Measurements from ENCODE around the gene TRPV2. TPM values are rescaled to one million over a fixed set of nuclear protein-coding genes. Genes with fewer than 3 reads are reported as not detected.

TRPV2 gene
- total RNA-seq, 1 experiment from 2014 or later: 34.9 TPM

DNA sequence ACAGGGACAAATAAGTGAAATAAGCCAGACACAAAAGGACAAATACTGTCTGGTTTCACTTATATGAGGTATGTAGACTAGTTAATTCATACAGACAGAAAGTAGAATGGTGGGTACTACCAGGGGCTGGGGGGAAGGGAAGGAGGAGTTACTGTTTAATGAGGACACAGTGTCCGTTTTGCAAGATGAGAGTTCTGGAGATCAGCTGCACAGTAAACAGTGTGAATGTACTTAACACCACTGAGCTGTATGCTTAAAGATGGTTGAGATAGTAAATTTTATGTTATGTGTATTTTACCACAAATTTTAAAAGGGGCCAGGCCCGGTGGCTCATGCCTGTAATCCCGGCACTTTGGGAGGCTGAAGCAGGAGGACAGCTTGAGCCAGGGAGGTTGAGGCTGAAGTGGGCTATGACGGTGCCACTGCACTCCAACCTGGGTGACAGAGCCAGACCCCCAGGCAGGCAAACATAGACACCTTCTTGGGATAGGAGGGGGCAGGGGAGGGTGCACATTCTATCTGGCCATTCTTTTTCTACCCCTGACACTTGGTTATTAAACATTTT, 53.1 kb downstream of the TRPV2 start:
- intact Hi-C loops (cut with micrococcal nuclease; ENCODE audit: unreplicated experiment): no loop called here
- no peak for DNase-seq (ENCODE audit: low read depth, low spot score)
- ChIA-PET CTCF (no interaction called here), POLR2A (no interaction called here)
- ATAC-seq: no peak
- no TSS peak for BruUV-seq (replicated peaks)
- no peaks in the 10 kb centered on the region for H3K27me3 ChIP-seq (ENCODE audit: control insufficient read depth, insufficient read depth, low read length)
- H3K9me3 ChIP-seq (ENCODE audit: control insufficient read depth, insufficient read depth, low read depth, low read length): no peaks in the 10 kb centered on the region
- H3K27ac ChIP-seq (ENCODE audit: low read length): no peak overlapping the region
- in situ Hi-C loops (cut with HindIII; ENCODE audit: low pct_unique_long_range_greater_than_20kb, low sequenced_read_pairs): no loop called here
- H3K4me1 ChIP-seq (ENCODE audit: control insufficient read depth, insufficient read depth, low read length): no peaks in the 10 kb centered on the region; the same call in none of the 2 replicates
- H3K4me3 ChIP-seq (ENCODE audit: low read depth in 2 of 2, low read length in 2 of 2): no peak overlapping the region
- H3K36me3 ChIP-seq (ENCODE audit: control insufficient read depth, insufficient read depth, low read length): no peaks in the 10 kb centered on the region
- TF ChIP-seq, protein P1, sequence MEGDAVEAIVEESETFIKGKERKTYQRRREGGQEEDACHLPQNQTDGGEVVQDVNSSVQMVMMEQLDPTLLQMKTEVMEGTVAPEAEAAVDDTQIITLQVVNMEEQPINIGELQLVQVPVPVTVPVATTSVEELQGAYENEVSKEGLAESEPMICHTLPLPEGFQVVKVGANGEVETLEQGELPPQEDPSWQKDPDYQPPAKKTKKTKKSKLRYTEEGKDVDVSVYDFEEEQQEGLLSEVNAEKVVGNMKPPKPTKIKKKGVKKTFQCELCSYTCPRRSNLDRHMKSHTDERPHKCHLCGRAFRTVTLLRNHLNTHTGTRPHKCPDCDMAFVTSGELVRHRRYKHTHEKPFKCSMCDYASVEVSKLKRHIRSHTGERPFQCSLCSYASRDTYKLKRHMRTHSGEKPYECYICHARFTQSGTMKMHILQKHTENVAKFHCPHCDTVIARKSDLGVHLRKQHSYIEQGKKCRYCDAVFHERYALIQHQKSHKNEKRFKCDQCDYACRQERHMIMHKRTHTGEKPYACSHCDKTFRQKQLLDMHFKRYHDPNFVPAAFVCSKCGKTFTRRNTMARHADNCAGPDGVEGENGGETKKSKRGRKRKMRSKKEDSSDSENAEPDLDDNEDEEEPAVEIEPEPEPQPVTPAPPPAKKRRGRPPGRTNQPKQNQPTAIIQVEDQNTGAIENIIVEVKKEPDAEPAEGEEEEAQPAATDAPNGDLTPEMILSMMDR (IDR thresholded peaks at IDR 0.05): no peak
- TF ChIP-seq TCF7L2 (IDR thresholded peaks at IDR 0.05; ENCODE audit: low read depth, low read length) (no peak), POLR2AphosphoS5 (IDR thresholded peaks at IDR 0.05; ENCODE audit: low read depth, low read length) (no peak), SIN3A (IDR thresholded peaks at IDR 0.05; ENCODE audit: borderline replicate concordance, insufficient read depth, low read depth, low read length) (no peak)
- TF ChIP-seq, protein P2, sequence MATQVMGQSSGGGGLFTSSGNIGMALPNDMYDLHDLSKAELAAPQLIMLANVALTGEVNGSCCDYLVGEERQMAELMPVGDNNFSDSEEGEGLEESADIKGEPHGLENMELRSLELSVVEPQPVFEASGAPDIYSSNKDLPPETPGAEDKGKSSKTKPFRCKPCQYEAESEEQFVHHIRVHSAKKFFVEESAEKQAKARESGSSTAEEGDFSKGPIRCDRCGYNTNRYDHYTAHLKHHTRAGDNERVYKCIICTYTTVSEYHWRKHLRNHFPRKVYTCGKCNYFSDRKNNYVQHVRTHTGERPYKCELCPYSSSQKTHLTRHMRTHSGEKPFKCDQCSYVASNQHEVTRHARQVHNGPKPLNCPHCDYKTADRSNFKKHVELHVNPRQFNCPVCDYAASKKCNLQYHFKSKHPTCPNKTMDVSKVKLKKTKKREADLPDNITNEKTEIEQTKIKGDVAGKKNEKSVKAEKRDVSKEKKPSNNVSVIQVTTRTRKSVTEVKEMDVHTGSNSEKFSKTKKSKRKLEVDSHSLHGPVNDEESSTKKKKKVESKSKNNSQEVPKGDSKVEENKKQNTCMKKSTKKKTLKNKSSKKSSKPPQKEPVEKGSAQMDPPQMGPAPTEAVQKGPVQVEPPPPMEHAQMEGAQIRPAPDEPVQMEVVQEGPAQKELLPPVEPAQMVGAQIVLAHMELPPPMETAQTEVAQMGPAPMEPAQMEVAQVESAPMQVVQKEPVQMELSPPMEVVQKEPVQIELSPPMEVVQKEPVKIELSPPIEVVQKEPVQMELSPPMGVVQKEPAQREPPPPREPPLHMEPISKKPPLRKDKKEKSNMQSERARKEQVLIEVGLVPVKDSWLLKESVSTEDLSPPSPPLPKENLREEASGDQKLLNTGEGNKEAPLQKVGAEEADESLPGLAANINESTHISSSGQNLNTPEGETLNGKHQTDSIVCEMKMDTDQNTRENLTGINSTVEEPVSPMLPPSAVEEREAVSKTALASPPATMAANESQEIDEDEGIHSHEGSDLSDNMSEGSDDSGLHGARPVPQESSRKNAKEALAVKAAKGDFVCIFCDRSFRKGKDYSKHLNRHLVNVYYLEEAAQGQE (IDR thresholded peaks at IDR 0.05; ENCODE audit: insufficient read depth in 1 of 2, low read depth in 2 of 2, low read length in 1 of 2): no peak

DNA sequence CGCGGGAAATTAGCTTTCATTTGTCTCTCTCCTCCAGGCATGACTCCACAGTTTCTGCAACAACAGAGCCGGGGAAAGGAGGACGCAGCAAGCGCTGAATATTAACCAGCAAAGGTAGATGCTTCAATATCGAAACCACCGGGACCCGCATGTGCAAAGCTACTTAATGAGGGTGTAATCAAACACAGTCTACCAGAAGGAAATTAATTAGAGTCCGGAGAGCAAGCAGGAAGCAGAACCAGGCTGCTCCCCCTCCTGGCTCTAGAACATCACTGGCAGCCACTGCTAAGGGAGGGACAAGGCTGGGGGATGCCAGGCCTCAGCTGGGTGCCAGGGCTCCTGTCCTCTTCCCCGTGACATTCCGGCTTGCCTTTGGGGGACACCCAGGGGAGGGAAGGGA, 54.9 kb downstream of the TRPV2 start:
- POLR2A ChIA-PET: no interaction called here
- Histone ChIP-seq H3K36me3 (ENCODE audit: control insufficient read depth, insufficient read depth, low read length) (no peaks in the 10 kb centered on the region), H3K27me3 (ENCODE audit: control insufficient read depth, insufficient read depth, low read length) (no peaks in the 10 kb centered on the region), H3K4me1 (ENCODE audit: control insufficient read depth, insufficient read depth, low read length) (no peaks in the 10 kb centered on the region; the same call in 1 of the 2 replicates), H3K27ac (ENCODE audit: low read length) (no peak overlapping the region), H3K4me3 (ENCODE audit: low read depth in 2 of 2, low read length in 2 of 2) (no peak overlapping the region), H3K9me3 (ENCODE audit: control insufficient read depth, insufficient read depth, low read depth, low read length) (no peaks in the 10 kb centered on the region)
- ATAC-seq (no peak), DNase-seq (ENCODE audit: low read depth, low spot score) (no peak)
- no TSS peak for BruUV-seq (replicated peaks)
- in situ Hi-C loops (cut with HindIII; ENCODE audit: low pct_unique_long_range_greater_than_20kb, low sequenced_read_pairs) (no loop called here), intact Hi-C loops (cut with micrococcal nuclease; ENCODE audit: unreplicated experiment) (no loop called here)
- CTCF ChIA-PET: no interaction called here
- TF ChIP-seq, protein P1 (IDR thresholded peaks at IDR 0.05): no peak
- TF ChIP-seq, protein P2 (IDR thresholded peaks at IDR 0.05; ENCODE audit: insufficient read depth in 1 of 2, low read depth in 2 of 2, low read length in 1 of 2): no peak
- TF ChIP-seq SIN3A (IDR thresholded peaks at IDR 0.05; ENCODE audit: borderline replicate concordance, insufficient read depth, low read depth, low read length) (no peak), TCF7L2 (IDR thresholded peaks at IDR 0.05; ENCODE audit: low read depth, low read length) (no peak), POLR2AphosphoS5 (IDR thresholded peaks at IDR 0.05; ENCODE audit: low read depth, low read length) (no peak)
